Ishikawa (cell line): ENCODE data around the gene SETBP1.

ENCODE experiments used
- CEBPB ChIP-seq: IDR thresholded peaks from 2 replicates; pipeline ENCODE4 v1.6.1; 2012
- CREB1 ChIP-seq: IDR thresholded peaks from 2 replicates; pipeline ENCODE4 v1.6.1; 2012; ENCODE audit warnings: low read depth
- EGR1 ChIP-seq: IDR thresholded peaks from 2 replicates; pipeline ENCODE4 v1.6.1; 2012
- EP300 ChIP-seq: IDR thresholded peaks from 2 replicates; pipeline ENCODE4 v1.6.1; 2012; ENCODE audit warnings: borderline replicate concordance
- FOXM1 ChIP-seq: IDR thresholded peaks from 2 replicates; pipeline ENCODE4 v1.6.1; 2012; ENCODE audit warnings: low read depth, borderline replicate concordance
- NFIC ChIP-seq: IDR thresholded peaks from 2 replicates; pipeline ENCODE4 v1.6.1; 2012
- RAD21 ChIP-seq: IDR thresholded peaks from 2 replicates; pipeline ENCODE4 v1.6.1; 2012; ENCODE audit warnings: low read depth
- TAF1 ChIP-seq: IDR thresholded peaks from 2 replicates; pipeline ENCODE4 v1.6.1; 2012; ENCODE audit warnings: low read depth, mild to moderate bottlenecking
- TCF12 ChIP-seq: IDR thresholded peaks from 2 replicates; pipeline ENCODE4 v1.6.1; 2012; ENCODE audit warnings: low read depth
- TEAD4 ChIP-seq: IDR thresholded peaks from 2 replicates; pipeline ENCODE4 v1.6.1; 2012
- YY1 ChIP-seq: IDR thresholded peaks from 2 replicates; pipeline ENCODE4 v1.6.1; 2012; ENCODE audit warnings: low read depth
- ZBTB7A ChIP-seq: IDR thresholded peaks from 2 replicates; pipeline ENCODE4 v1.6.1; 2012; ENCODE audit warnings: low read depth
- TF ChIP-seq, protein P1 (sequence below): IDR thresholded peaks from 2 replicates; pipeline ENCODE4 v1.6.1; 2012
- TF ChIP-seq, protein P2 (sequence below): IDR thresholded peaks from 2 replicates; pipeline ENCODE4 v1.6.1; 2012
- TF ChIP-seq, protein P3 (sequence below): IDR thresholded peaks from 2 replicates; pipeline ENCODE4 v1.6.1; 2012; ENCODE audit warnings: low read depth, mild to moderate bottlenecking

Gene SETBP1

DNA sequence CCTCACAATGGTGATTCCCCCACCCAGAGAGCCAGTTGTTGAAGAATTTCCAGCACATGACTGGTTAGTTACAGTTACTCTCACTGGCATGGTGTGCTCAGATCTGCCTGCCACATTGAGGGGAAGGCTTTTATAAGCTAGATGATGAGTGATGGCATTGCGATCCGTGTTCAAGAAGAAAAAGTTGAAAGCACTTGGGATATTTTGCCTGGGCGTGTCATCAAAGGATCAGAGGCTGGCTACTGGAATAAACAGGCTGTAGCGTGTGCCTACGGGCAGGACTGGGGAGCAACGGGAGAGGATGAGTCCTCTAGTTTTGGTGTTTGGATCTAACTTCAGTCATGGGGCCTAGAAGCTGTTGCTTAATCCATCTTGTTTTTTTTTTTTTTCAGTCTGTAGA lies 175.0 kb downstream of the SETBP1 start:
- no peak for TF ChIP-seq TEAD4
- TF ChIP-seq, protein P1, sequence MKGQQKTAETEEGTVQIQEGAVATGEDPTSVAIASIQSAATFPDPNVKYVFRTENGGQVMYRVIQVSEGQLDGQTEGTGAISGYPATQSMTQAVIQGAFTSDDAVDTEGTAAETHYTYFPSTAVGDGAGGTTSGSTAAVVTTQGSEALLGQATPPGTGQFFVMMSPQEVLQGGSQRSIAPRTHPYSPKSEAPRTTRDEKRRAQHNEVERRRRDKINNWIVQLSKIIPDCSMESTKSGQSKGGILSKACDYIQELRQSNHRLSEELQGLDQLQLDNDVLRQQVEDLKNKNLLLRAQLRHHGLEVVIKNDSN, result no peak
- no peak for TF ChIP-seq TCF12
- TF ChIP-seq TAF1, result no peak
- TF ChIP-seq EGR1, result no peak
- no peak for TF ChIP-seq NFIC
- TF ChIP-seq, protein P2, sequence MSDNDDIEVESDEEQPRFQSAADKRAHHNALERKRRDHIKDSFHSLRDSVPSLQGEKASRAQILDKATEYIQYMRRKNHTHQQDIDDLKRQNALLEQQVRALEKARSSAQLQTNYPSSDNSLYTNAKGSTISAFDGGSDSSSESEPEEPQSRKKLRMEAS, result no peak
- TF ChIP-seq EP300, result no peak
- no peak for TF ChIP-seq ZBTB7A
- TF ChIP-seq FOXM1, result no peak
- TF ChIP-seq, protein P3, sequence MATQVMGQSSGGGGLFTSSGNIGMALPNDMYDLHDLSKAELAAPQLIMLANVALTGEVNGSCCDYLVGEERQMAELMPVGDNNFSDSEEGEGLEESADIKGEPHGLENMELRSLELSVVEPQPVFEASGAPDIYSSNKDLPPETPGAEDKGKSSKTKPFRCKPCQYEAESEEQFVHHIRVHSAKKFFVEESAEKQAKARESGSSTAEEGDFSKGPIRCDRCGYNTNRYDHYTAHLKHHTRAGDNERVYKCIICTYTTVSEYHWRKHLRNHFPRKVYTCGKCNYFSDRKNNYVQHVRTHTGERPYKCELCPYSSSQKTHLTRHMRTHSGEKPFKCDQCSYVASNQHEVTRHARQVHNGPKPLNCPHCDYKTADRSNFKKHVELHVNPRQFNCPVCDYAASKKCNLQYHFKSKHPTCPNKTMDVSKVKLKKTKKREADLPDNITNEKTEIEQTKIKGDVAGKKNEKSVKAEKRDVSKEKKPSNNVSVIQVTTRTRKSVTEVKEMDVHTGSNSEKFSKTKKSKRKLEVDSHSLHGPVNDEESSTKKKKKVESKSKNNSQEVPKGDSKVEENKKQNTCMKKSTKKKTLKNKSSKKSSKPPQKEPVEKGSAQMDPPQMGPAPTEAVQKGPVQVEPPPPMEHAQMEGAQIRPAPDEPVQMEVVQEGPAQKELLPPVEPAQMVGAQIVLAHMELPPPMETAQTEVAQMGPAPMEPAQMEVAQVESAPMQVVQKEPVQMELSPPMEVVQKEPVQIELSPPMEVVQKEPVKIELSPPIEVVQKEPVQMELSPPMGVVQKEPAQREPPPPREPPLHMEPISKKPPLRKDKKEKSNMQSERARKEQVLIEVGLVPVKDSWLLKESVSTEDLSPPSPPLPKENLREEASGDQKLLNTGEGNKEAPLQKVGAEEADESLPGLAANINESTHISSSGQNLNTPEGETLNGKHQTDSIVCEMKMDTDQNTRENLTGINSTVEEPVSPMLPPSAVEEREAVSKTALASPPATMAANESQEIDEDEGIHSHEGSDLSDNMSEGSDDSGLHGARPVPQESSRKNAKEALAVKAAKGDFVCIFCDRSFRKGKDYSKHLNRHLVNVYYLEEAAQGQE, result no peak
- TF ChIP-seq RAD21, result no peak
- TF ChIP-seq CEBPB, result no peak
- TF ChIP-seq YY1, result no peak
- no peak for TF ChIP-seq CREB1

DNA sequence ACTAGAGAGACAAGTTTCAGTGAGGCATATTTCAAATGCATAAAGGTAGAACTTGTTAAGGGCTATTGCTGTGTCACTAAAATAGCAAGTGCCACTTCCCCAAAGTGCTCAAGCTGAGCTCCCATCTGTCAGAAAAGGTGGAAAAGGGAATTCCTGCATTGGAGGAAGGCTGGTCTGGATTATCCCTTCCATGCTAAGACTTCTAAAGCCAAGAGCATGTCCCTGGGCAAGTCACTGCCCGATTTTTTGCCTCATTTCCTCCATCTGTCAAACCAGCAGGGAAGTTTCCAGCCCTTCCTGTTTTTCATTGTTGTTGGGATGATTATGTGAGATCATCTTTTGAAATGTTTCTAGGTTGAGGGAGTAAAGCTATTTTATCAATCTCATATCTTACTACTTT lies 175.5 kb downstream of the SETBP1 start:
- TF ChIP-seq YY1, result no peak
- TF ChIP-seq NFIC, result 0 out of 2 replicates have a peak, but pooled peaks have one; percentile 10
- no peak for TF ChIP-seq EP300

DNA sequence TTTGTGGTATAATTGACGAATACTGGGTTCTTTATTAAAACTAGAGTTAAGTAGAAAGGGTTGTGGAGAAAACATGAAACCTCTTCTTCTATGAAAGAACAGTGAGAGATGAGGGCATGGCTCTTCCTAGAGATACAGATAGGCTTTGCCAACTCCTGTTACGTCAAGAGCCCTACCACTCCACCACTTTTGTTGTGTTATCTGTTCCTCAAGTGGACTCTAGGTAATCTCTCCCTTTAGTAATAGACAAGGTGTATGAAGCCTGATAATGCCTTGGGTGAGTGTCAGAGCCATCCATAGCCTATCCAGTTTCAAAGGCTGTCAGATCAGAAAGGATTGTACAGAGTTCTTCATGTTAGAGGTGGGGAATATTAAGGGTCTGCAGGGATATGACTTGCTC lies 176.4 kb downstream of the SETBP1 start:
- TF ChIP-seq, protein P3, result no peak
- TF ChIP-seq EP300 (no peak), TEAD4 (no peak), EGR1 (no peak), TAF1 (no peak), CEBPB (no peak), CREB1 (no peak), FOXM1 (no peak), ZBTB7A (no peak), TCF12 (no peak), NFIC (no peak)
- TF ChIP-seq, protein P1, result no peak
- TF ChIP-seq, protein P2, result no peak

DNA sequence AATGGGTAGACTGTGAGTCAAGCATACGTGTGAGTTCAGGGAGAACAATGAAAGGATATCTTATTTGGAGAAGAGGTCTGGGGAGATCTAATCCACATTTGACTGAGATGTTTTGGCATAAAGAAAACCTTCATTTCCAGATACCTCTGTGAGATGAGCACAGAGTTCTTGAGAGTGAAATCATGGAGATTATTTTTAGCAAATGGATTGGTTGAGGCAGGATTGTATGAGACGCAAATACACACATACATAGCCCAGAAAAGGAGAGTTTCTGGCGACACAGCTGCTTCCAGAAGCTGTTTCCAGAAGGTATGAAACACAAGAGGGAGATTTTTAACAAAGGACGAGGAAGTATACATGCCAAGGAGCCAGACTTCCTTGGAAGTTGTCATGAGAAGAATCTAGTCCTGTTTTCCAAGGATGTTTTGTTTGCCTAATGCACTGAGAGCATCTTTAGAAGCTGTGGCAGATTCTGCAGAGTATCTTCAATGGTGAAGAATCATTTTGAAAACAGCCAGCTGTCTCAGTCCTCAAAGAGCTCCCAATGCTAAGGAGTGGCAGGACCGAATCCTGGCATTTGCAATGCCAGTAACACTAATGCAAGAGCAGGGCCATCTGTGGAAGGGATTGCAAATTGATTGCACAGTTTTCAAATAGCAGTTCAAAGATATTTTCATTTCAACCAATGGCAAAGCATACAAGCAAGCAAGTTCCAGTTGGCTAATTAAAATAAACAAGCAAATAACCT lies 177.2 kb downstream of the SETBP1 start:
- TF ChIP-seq, protein P1, result no peak
- no peak for TF ChIP-seq EGR1

DNA sequence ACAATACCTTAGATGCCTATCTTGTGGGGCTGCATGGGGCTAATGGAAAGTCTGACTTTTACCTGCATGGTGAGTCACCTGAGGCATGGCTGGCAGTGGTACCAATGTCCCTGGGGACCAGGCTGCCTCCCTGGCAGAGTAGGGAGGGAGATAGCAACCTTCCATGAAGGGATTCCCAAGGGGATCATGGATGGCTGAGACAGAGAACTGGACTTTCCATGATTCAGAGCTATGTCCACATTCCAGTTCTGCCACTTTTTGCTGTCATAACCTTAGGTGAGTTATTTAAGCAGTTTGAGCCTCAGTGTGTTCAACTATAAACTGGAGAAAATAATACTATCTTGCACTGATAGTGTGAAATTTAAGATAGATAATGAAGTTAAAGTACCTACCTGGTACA lies 178.6 kb downstream of the SETBP1 start:
- TF ChIP-seq ZBTB7A (no peak), TEAD4 (0 out of 2 replicates have a peak, but pooled peaks have one; percentile 13), TAF1 (no peak)

DNA sequence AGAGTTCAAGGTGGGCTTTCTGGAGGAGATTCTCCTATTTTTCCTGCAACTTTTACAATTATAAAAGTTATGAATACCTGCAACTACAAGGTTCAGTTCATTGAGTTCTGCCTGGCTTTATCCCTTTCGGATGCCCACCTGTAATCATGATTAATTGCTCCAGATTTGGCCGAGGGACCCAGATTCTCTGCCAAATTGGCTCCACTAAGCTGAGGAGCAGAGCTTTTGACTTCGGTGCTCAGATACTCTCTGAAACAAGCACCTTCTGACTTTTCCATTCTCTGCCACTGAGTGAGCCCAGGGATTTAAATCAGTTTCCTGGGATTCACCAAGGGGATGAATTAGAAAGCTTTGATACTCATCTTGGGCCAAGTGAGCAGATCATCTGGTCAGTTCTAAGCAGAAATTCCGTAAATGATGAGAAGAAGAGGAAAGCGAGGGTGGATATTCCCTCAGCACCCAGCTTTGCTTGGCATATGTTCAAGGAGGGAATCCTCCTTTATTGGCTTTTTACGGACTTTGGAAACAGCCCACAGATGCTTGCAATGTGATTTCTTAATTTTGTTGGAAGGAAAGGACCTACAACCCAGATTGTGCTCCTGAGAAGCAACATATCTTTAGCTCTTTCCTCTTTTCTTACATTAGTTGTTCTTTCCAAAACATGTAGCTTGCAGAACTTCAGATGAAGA lies 179.2 kb downstream of the SETBP1 start:
- 0 out of 2 replicates have a peak, but pooled peaks have one; percentile 16 for TF ChIP-seq NFIC
- no peak for TF ChIP-seq RAD21
